ENCODE data around the gene ABHD6.

Gene ABHD6

DNA sequence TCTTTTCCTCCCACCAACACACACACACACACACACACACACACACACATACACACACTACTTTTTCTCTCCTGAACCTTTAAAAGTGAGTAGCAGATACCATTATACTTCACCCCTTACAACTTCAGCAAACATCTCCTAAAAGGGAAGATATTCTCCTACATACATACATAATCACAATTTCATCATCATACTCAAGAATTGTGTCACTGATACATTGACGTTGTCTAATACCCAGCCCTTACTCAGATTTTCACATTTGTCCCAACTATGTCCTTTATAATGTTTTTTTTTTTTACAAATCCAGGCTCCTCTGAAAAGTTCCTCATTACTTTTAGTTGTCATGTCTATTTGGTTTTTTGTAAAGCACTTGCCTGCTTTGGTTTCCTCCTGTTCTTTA is 18.5 kb downstream of the ABHD6 start (continued):
- TF ChIP-seq, protein P1, sequence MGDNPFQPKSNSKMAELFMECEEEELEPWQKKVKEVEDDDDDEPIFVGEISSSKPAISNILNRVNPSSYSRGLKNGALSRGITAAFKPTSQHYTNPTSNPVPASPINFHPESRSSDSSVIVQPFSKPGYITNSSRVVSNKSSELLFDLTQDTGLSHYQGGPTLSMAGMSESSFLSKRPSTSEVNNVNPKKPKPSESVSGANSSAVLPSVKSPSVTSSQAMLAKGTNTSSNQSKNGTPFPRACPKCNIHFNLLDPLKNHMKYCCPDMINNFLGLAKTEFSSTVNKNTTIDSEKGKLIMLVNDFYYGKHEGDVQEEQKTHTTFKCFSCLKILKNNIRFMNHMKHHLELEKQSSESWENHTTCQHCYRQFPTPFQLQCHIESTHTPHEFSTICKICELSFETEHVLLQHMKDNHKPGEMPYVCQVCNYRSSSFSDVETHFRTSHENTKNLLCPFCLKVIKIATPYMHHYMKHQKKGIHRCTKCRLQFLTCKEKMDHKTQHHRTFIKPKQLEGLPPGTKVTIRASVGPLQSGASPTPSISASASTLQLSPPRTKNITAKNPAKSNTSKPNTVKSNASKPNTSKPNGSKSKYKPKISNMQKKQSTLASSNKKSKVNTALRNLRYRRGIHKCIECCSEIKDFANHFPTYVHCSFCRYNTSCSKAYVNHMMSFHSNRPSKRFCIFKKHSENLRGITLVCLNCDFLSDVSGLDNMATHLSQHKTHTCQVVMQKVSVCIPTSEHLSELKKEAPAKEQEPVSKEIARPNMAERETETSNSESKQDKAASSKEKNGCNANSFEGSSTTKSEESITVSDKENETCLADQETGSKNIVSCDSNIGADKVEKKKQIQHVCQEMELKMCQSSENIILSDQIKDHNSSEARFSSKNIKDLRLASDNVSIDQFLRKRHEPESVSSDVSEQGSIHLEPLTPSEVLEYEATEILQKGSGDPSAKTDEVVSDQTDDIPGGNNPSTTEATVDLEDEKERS (tag by site-specific recombination; IDR thresholded peaks at IDR 0.05) = no peak
- no peak for TF ChIP-seq SP7 (tag by site-specific recombination; IDR thresholded peaks at IDR 0.05)
- TF ChIP-seq ZNF549 (tag by site-specific recombination; IDR thresholded peaks at IDR 0.05) = no peak

DNA sequence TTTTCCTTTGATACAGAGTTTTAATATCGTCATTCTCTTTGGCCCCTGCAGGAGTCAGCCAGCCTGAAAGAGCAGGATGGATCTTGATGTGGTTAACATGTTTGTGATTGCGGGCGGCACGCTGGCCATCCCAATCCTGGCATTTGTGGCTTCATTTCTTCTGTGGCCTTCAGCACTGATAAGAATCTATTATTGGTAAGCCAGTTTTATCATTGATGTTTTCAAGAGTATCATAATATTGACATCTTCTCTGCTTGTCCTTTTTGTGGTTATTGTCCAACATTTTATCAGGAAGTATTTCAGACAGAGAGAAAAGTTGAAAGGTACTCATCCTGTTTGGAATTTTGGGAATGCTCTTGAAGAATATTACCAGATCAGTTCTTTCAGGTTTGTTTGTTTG is 18.9 kb downstream of the ABHD6 start:
- CTCF ChIA-PET = no interaction called here
- Histone ChIP-seq H3K36me3 (ENCODE audit: control insufficient read depth in 2 of 2, insufficient read depth in 1 of 2, low read length in 2 of 2) (peaks cover 0 to 9% of the 10 kb centered on the region in 2 experiments; a peak in 2 of 3 replicates), H3K4me1 (ENCODE audit: control insufficient read depth, insufficient read depth, low read length) (peaks cover 2% of the 10 kb centered on the region), H3K9me3 (ENCODE audit: control insufficient read depth, insufficient read depth, low read depth, low read length) (no peaks in the 10 kb centered on the region), H3K27ac (ENCODE audit: extremely low read depth, low read depth, low read length) (no peak overlapping the region), H3K4me3 (ENCODE audit: low read depth, low read length) (no peak overlapping the region)
- TF ChIP-seq SALL2 (tag by site-specific recombination; IDR thresholded peaks at IDR 0.05; ENCODE audit: borderline replicate concordance) (no peak), ZNF350 (tag by site-specific recombination; IDR thresholded peaks at IDR 0.05) (no peak), SP2 (tag by site-specific recombination; IDR thresholded peaks at IDR 0.05) (no peak), ZNF843 (tag by site-specific recombination; IDR thresholded peaks at IDR 0.05) (no peak), ZNF311 (tag by site-specific recombination; IDR thresholded peaks at IDR 0.05; ENCODE audit: borderline replicate concordance) (no peak), ZNF776 (tag by site-specific recombination; IDR thresholded peaks at IDR 0.05; ENCODE audit: borderline replicate concordance) (no peak), KLF8 (tag by site-specific recombination; IDR thresholded peaks at IDR 0.05) (no peak), ZBTB1 (tag by site-specific recombination; IDR thresholded peaks at IDR 0.05) (no peak), ZBTB8A (tag by site-specific recombination; IDR thresholded peaks at IDR 0.05) (no peak), BCL11A (tag by site-specific recombination; IDR thresholded peaks at IDR 0.05; ENCODE audit: low read depth) (no peak), ZFP3 (tag by site-specific recombination; IDR thresholded peaks at IDR 0.05; ENCODE audit: low read depth) (no peak)
- TF ChIP-seq, protein P2, sequence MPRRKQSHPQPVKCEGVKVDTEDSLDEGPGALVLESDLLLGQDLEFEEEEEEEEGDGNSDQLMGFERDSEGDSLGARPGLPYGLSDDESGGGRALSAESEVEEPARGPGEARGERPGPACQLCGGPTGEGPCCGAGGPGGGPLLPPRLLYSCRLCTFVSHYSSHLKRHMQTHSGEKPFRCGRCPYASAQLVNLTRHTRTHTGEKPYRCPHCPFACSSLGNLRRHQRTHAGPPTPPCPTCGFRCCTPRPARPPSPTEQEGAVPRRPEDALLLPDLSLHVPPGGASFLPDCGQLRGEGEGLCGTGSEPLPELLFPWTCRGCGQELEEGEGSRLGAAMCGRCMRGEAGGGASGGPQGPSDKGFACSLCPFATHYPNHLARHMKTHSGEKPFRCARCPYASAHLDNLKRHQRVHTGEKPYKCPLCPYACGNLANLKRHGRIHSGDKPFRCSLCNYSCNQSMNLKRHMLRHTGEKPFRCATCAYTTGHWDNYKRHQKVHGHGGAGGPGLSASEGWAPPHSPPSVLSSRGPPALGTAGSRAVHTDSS (tag by site-specific recombination; IDR thresholded peaks at IDR 0.05) = no peak
- TF ChIP-seq, protein P3, sequence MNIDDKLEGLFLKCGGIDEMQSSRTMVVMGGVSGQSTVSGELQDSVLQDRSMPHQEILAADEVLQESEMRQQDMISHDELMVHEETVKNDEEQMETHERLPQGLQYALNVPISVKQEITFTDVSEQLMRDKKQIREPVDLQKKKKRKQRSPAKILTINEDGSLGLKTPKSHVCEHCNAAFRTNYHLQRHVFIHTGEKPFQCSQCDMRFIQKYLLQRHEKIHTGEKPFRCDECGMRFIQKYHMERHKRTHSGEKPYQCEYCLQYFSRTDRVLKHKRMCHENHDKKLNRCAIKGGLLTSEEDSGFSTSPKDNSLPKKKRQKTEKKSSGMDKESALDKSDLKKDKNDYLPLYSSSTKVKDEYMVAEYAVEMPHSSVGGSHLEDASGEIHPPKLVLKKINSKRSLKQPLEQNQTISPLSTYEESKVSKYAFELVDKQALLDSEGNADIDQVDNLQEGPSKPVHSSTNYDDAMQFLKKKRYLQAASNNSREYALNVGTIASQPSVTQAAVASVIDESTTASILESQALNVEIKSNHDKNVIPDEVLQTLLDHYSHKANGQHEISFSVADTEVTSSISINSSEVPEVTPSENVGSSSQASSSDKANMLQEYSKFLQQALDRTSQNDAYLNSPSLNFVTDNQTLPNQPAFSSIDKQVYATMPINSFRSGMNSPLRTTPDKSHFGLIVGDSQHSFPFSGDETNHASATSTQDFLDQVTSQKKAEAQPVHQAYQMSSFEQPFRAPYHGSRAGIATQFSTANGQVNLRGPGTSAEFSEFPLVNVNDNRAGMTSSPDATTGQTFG (tag by site-specific recombination; IDR thresholded peaks at IDR 0.05; ENCODE audit: borderline replicate concordance) = no peak
- TF ChIP-seq, protein P4, sequence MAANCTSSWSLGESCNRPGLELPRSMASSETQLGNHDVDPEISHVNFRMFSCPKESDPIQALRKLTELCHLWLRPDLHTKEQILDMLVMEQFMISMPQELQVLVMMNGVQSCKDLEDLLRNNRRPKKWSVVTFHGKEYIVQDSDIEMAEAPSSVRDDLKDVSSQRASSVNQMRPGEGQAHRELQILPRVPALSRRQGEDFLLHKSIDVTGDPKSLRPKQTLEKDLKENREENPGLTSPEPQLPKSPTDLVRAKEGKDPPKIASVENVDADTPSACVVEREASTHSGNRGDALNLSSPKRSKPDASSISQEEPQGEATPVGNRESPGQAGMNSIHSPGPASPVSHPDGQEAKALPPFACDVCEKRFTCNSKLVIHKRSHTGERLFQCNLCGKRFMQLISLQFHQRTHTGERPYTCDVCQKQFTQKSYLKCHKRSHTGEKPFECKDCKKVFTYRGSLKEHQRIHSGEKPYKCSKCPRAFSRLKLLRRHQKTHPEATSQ (tag by site-specific recombination; IDR thresholded peaks at IDR 0.05) = no peak
- TF ChIP-seq, protein P5, sequence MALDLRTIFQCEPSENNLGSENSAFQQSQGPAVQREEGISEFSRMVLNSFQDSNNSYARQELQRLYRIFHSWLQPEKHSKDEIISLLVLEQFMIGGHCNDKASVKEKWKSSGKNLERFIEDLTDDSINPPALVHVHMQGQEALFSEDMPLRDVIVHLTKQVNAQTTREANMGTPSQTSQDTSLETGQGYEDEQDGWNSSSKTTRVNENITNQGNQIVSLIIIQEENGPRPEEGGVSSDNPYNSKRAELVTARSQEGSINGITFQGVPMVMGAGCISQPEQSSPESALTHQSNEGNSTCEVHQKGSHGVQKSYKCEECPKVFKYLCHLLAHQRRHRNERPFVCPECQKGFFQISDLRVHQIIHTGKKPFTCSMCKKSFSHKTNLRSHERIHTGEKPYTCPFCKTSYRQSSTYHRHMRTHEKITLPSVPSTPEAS (tag by site-specific recombination; IDR thresholded peaks at IDR 0.05) = no peak
- TF ChIP-seq, protein P6, sequence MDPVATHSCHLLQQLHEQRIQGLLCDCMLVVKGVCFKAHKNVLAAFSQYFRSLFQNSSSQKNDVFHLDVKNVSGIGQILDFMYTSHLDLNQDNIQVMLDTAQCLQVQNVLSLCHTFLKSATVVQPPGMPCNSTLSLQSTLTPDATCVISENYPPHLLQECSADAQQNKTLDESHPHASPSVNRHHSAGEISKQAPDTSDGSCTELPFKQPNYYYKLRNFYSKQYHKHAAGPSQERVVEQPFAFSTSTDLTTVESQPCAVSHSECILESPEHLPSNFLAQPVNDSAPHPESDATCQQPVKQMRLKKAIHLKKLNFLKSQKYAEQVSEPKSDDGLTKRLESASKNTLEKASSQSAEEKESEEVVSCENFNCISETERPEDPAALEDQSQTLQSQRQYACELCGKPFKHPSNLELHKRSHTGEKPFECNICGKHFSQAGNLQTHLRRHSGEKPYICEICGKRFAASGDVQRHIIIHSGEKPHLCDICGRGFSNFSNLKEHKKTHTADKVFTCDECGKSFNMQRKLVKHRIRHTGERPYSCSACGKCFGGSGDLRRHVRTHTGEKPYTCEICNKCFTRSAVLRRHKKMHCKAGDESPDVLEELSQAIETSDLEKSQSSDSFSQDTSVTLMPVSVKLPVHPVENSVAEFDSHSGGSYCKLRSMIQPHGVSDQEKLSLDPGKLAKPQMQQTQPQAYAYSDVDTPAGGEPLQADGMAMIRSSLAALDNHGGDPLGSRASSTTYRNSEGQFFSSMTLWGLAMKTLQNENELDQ (tag by site-specific recombination; IDR thresholded peaks at IDR 0.05; ENCODE audit: low read depth) = no peak
- POLR2A ChIA-PET = no interaction called here

All from HEK293 (cell line).